D721Med (cell line): Measurements from ENCODE around the gene PRKAB2.
"Not testable (repeated sequence)": the region's sequence is repeated elsewhere in the genome, so short reads cannot be mapped to it uniquely, and the experiment has no call there.

ENCODE experiments used
- DNase-seq: peaks from one replicate; pipeline ENCODE4 v3.0.0; 2011; ENCODE audit warnings: low spot score; ENCODE audit not compliant: insufficient read length
- FAIRE-seq: peaks from 2 replicates; lab custom pipeline; 2011; peaks lifted over from hg19 to GRCh38; lab: Jason Lieb, UNC
- CTCF ChIP-seq: IDR thresholded peaks from 2 replicates; pipeline ENCODE4 v1.5.1; 2012; ENCODE audit warnings: mild to moderate bottlenecking, control low read depth; ENCODE audit not compliant: insufficient read depth; ENCODE audit errors: missing control alignments

The PRKAB2 gene

GRCh38 chr1:147110434-147110833 lies 61.8 kb downstream of the PRKAB2 start:
- FAIRE-seq (no peak), DNase-seq (no peak)
- TF ChIP-seq CTCF, result no peak

GRCh38 chr1:147109762-147110161 lies 62.5 kb downstream of the PRKAB2 start:
- no peak for FAIRE-seq
- DNase-seq, result no peak
- TF ChIP-seq CTCF, result no peak

GRCh38 chr1:147109041-147109440 lies 63.2 kb downstream of the PRKAB2 start:
- DNase-seq (no peak), FAIRE-seq (no peak)
- no peak for TF ChIP-seq CTCF

GRCh38 chr1:147106407-147106881 lies 65.8 kb downstream of the PRKAB2 start:
- DNase-seq, FAIRE-seq: not testable (repeated sequence)

GRCh38 chr1:147105909-147106308 lies 66.4 kb downstream of the PRKAB2 start:
- TF ChIP-seq CTCF, result no peak
- FAIRE-seq (no peak), DNase-seq (no peak)
